GM12878 (cell line): ENCODE measurements around the gene AHCYL2. TPM values are rescaled to one million over a fixed set of nuclear protein-coding genes. Genes with fewer than 3 reads are reported as not detected.

Experiments used
- ATAC-seq: fragments of 200-7000 bp; cut with Tn5 transposase; 3 replicates; pipeline ENCODE4 v1.9.1; 2020; ENCODE audit warnings: mild to moderate bottlenecking, moderate library complexity
- BruUV-seq: library from RNA; stranded (reverse); fragments of 400-500 nt; replicated peaks from 2 replicates; lab custom pipeline; 2021; lab: Mats Ljungman, UMichigan
- CTCF ChIA-PET: fragments of 300-600 bp; sonication (Branson Sonifier 250); formaldehyde crosslinking; extraction: SDS; loops from one replicate; lab custom pipeline; 2021; ENCODE audit warnings: inconsistent platforms; lab: Yijun Ruan, JAX
- POLR2A ChIA-PET: fragments of 350-600 bp; formaldehyde crosslinking; extraction: SDS; loops from one replicate; lab custom pipeline; 2021; ENCODE audit warnings: inconsistent platforms; lab: Charles Lee
- RAD21 ChIA-PET: fragments of 300-600 bp; sonication (Branson Sonifier 250); formaldehyde crosslinking; loops from one replicate; lab custom pipeline; 2023; ENCODE audit warnings: antibody characterized with exemption; ENCODE audit not compliant: unreplicated experiment; lab: Charles Lee
- SMC1A ChIA-PET: fragments of 300-600 bp; sonication (Branson Sonifier 250); formaldehyde crosslinking; loops from one replicate; lab custom pipeline; 2023; ENCODE audit not compliant: unreplicated experiment, uncharacterized antibody; lab: Charles Lee
- DNase-seq: peaks from one replicate; pipeline ENCODE4 v3.0.0-alpha.2; 2011; ENCODE audit warnings: low read depth, low spot score
- FAIRE-seq: peaks from 3 replicates; lab custom pipeline; 2011; peaks lifted over from hg19 to GRCh38; lab: Jason Lieb, UNC
- H2AFZ ChIP-seq: 2 replicates; pipeline ENCODE4 v1.6.0; 2011; ENCODE audit warnings: low read depth, low read length, control low read depth; ENCODE audit not compliant: control insufficient read depth
- H3K27ac ChIP-seq: 2 replicates; pipeline ENCODE4 v1.5.1; 2011; ENCODE audit warnings: control low read depth; ENCODE audit not compliant: control insufficient read depth, insufficient read depth
- H3K27me3 ChIP-seq, 2 experiments: replicated peaks in 1 of 2; 2 replicates each; pipeline versions ENCODE4 v1.6.0 to v1.6.1; 2011; ENCODE audit warnings: low read length in 1 of 2; ENCODE audit not compliant: control insufficient read depth in 2 of 2, insufficient read depth in 2 of 2
- H3K36me3 ChIP-seq, 2 experiments: 2 replicates each; pipeline ENCODE4 v1.5.1; 2011; ENCODE audit warnings: low read length in 1 of 2; ENCODE audit not compliant: control insufficient read depth in 2 of 2, insufficient read depth in 2 of 2
- H3K4me1 ChIP-seq: 2 replicates; pipeline ENCODE4 v1.6.1; 2011; ENCODE audit warnings: mild to moderate bottlenecking, low read length, moderate library complexity, mixed read lengths; ENCODE audit not compliant: control insufficient read depth, insufficient read depth
- H3K4me2 ChIP-seq: 2 replicates; pipeline ENCODE4 v1.6.0; 2011; ENCODE audit warnings: control low read depth; ENCODE audit not compliant: control insufficient read depth, insufficient read depth
- H3K4me3 ChIP-seq: fragments of 200-600 bp; sonication (generic); 2 replicates; pipeline ENCODE4 v1.5.1; 2016
- H3K79me2 ChIP-seq: 2 replicates; pipeline ENCODE4 v1.6.0; 2011; ENCODE audit warnings: low read length; ENCODE audit not compliant: control insufficient read depth, insufficient read depth
- H3K9ac ChIP-seq: 2 replicates; pipeline ENCODE4 v1.8.0; 2011; ENCODE audit warnings: low read length, control low read depth, mixed read lengths; ENCODE audit not compliant: control insufficient read depth, insufficient read depth
- H3K9me3 ChIP-seq: replicated peaks from 3 replicates; pipeline ENCODE4 v1.5.1; 2011; ENCODE audit warnings: mild to moderate bottlenecking, low read length; ENCODE audit not compliant: control insufficient read depth, insufficient read depth
- H4K20me1 ChIP-seq: 2 replicates; pipeline ENCODE4 v1.6.0; 2011; ENCODE audit not compliant: control insufficient read depth, insufficient read depth
- DPF2 ChIP-seq: fragments of 450-650 bp; IDR thresholded peaks from 2 replicates; pipeline ENCODE4 v1.6.1; 2017; ENCODE audit warnings: mild to moderate bottlenecking
- MEF2A ChIP-seq: IDR thresholded peaks from 2 replicates; pipeline ENCODE4 v1.6.1; 2011; ENCODE audit warnings: low read depth, mild to moderate bottlenecking, low read length, moderate library complexity; ENCODE audit not compliant: insufficient read depth
- PML ChIP-seq: IDR thresholded peaks from 2 replicates; pipeline ENCODE4 v1.6.1; 2012; ENCODE audit warnings: low read length, inconsistent platforms
- RFX5 ChIP-seq: IDR thresholded peaks from 2 replicates; pipeline ENCODE4 v1.6.1; 2011; ENCODE audit warnings: low read depth, low read length, improper control_type of control experiment
- ZSCAN29 ChIP-seq: fragments of 450-650 bp; IDR thresholded peaks from 2 replicates; pipeline ENCODE4 v1.6.1; 2017; ENCODE audit warnings: mild to moderate bottlenecking, moderate library complexity
- WGBS: methylation state at CpG from one replicate; pipeline ENCODE4 v1.1.6; 2016; ENCODE audit warnings: low lambda C conversion rate; ENCODE audit not compliant: insufficient replicate concordance, insufficient coverage; ENCODE audit errors: missing lambda C conversion rate; 5-methylcytosine and 5-hydroxymethylcytosine counted together
- in situ Hi-C: fragments of 300-500 bp; cut with MboI; formaldehyde crosslinking; loops from 9 replicates; pipeline ENCODE4 v1.14.3; 2018; ENCODE audit warnings: mixed read lengths
- intact Hi-C: fragments of 100-400 bp; cut with micrococcal nuclease; formaldehyde crosslinking; loops from one replicate; pipeline ENCODE4 v1.14.2; 2022; ENCODE audit not compliant: unreplicated experiment
- polyA plus RNA-seq, 11 experiments: library from polyadenylated mRNA; depleted of rRNA in 4 of 11; unstranded in 6 of 11; stranded (reverse) in 5 of 11; fragments of >200 nt; fragmentation: Nextera tagmentation in 4 of 11; fragmentation: Illumina TruSeq in 1 of 11; extraction: Ambion mirVana in 4 of 11; extraction: Trizol in 1 of 11; gene quantifications; 1 replicate in 1 of 11; 2 replicates in 10 of 11; pipeline versions ENCODE4 v1.2.1 to v1.2.3, GENCODE V29; 2011 to 2016; ENCODE audit warnings: inconsistent platforms in 2 of 11, missing spikeins in 2 of 11, low read depth in 1 of 11
- total RNA-seq, 4 experiments: library from RNA; depleted of rRNA in 3 of 4; stranded (reverse); fragments of >200 nt in 3 of 4; fragmentation: Illumina TruSeq in 1 of 4; extraction: Trizol in 1 of 4; gene quantifications; 2 replicates each; pipeline versions ENCODE4 v1.2.1 to v1.2.3, GENCODE V29; 2013 to 2021
- TF ChIP-seq, protein P1 (sequence below): IDR thresholded peaks from 2 replicates; pipeline ENCODE4 v1.6.1; 2011; ENCODE audit warnings: borderline replicate concordance, low read depth, mild to moderate bottlenecking, moderate library complexity, low read length; ENCODE audit not compliant: insufficient read depth, poor library complexity, severe bottlenecking

AHCYL2 gene
- total and polyA plus RNA-seq, 10 of the 15 experiments (the other 5 are each of a cell fraction or from before 2014, with no cell fraction given): 1.7 to 29.1 (median 5.4) TPM

GRCh38 chr7:129347330-129347729, 122.5 kb downstream of the AHCYL2 start:
- intact Hi-C loops: no loop called here
- SMC1A ChIA-PET: interaction anchor here (1.5 to 10.3 kb wide), 4 partner anchors 12 to 123 kb away, joined by 3 to 451 read pairs (median 58); no protein-coding TSS in a partner anchor
- BruUV-seq: no TSS peak

More at GRCh38 chr7:129347330-129347729, 122.5 kb downstream of the AHCYL2 start:
- no peak for FAIRE-seq
- Histone ChIP-seq H3K9me3 (no peaks in the 10 kb centered on the region), H3K4me1 (peaks cover 28% of the 10 kb centered on the region), H4K20me1 (no peaks in the 10 kb centered on the region), H3K4me2 (no peak overlapping the region), H3K36me3 (no peaks in the 10 kb centered on the region), H3K79me2 (no peaks in the 10 kb centered on the region), H3K9ac (no peak overlapping the region), H3K27me3 (no peaks in the 10 kb centered on the region), H3K4me3 (no peak overlapping the region), H2AFZ (no peak overlapping the region), H3K27ac (no peak overlapping the region)
- DNase-seq: no peak
- in situ Hi-C loops: loop anchor here (10.0 kb wide), 1 partner anchor 297 kb away; no protein-coding TSS in a partner anchor
- no peak for ATAC-seq
- 69% methylated on average over 2 of the region's 2 CpGs for WGBS
- RAD21 ChIA-PET: interaction anchor here (1.1 to 2.2 kb wide), 4 partner anchors 14 to 28 kb away, joined by 3 to 10 read pairs (median 8); no protein-coding TSS in a partner anchor
- TF ChIP-seq PML (no peak), ZSCAN29 (no peak), MEF2A (no peak), DPF2 (no peak), RFX5 (no peak)
- TF ChIP-seq, protein P1, sequence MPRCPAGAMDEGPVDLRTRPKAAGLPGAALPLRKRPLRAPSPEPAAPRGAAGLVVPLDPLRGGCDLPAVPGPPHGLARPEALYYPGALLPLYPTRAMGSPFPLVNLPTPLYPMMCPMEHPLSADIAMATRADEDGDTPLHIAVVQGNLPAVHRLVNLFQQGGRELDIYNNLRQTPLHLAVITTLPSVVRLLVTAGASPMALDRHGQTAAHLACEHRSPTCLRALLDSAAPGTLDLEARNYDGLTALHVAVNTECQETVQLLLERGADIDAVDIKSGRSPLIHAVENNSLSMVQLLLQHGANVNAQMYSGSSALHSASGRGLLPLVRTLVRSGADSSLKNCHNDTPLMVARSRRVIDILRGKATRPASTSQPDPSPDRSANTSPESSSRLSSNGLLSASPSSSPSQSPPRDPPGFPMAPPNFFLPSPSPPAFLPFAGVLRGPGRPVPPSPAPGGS: no peak
- POLR2A ChIA-PET: no interaction called here
- CTCF ChIA-PET: interaction anchor here (0.5 to 12.0 kb wide), 6 partner anchors 12 to 897 kb away, joined by 3 to 561 read pairs (median 4); no protein-coding TSS in a partner anchor
